ENCODE results near the gene TRAK2.

The TRAK2 gene

DNA sequence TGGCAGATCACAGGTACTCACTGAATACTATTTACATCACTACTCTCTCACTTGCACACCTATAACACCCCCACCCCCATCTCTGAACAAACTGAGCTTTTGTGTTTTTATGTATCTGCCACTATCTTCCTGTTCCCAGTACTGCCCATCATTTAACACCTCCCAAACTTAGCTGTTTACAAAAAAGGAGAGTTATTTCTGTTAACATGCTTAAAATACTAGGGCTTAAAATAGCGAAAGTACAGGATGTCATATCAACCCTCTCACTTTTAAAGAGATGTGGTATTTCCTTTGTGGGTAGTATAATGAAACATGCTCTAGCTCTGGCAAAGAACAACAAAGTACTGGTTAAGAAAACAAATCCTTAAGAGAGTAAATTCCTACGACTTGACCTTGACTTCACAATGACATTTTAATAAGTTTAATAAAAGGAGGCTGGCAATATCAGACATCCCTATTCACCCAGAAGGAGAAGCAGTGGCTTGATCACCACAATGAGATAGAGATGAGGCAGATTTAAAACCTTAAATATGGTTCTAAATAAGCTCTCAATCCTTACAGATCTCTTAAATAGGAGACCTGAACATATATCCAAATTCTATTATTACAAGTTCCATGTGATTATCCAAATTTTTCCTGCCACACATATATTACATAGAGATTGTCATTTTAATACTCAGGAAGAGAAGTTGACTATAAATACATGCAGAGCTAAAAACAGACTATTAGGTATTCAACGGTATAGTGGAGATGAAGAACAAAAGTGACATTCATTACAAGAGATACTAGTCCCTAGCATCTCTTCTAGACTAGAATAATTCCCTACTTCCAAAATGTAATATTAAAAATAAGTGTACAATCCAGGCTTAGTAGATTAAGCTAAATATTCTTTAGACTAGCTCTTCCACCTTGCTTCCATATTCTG lies 36.9 kb downstream of the TRAK2 start:
- DNase-seq = no peak
- TF ChIP-seq CTCF (IDR thresholded peaks at IDR 0.05; ENCODE audit: low read depth, low read length, missing control alignments) = no peak
- Histone ChIP-seq H3K27ac (no peak overlapping the region), H3K36me3 (replicated peaks) (no peaks in the 10 kb centered on the region), H3K4me3 (ENCODE audit: low read depth, low read length) (peak overlapping the region; percentile 18), H3K27me3 (replicated peaks) (no peaks in the 10 kb centered on the region)
- in situ Hi-C loops (cut with HindIII; ENCODE audit: low pct_ligation_motif_present, low sequenced_read_pairs) = no loop called here

DNA sequence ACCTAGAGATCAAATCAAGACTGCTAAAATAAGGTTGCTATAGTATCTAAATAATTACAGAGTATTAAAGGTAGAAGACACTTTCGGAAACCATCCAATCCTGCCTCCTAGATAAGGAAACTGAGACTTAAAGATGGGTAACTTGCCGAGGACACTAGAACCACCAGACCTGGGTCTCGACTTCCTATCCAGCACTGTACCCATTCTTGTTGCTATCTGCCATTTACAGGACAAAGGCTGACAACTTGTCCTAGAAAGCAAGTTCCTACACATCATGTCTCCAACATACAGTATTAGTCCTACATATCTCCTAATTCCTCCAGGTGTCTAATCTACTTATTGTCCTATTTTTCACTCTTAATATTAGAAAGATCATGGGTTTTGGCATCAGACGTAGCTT lies 37.7 kb downstream of the TRAK2 start:
- no peak overlapping the region for H3K27ac ChIP-seq
- no peak for DNase-seq

GRCh38 chr2:201413143-201413542 lies 38.1 kb downstream of the TRAK2 start:
- Histone ChIP-seq H3K36me3 (replicated peaks) (no peaks in the 10 kb centered on the region), H3K27me3 (replicated peaks) (no peaks in the 10 kb centered on the region), H3K27ac (no peak overlapping the region), H3K4me3 (ENCODE audit: low read depth, low read length) (no peak overlapping the region)
- DNase-seq = no peak
- no peak for TF ChIP-seq CTCF (IDR thresholded peaks at IDR 0.05; ENCODE audit: low read depth, low read length, missing control alignments)
- in situ Hi-C loops (cut with HindIII; ENCODE audit: low pct_ligation_motif_present, low sequenced_read_pairs) = no loop called here

More for the DNA sequence above, 37.7 kb downstream of the TRAK2 start:
- H3K4me3 ChIP-seq (ENCODE audit: low read depth, low read length) = no peak overlapping the region
- no peak for TF ChIP-seq CTCF (IDR thresholded peaks at IDR 0.05; ENCODE audit: low read depth, low read length, missing control alignments)
- in situ Hi-C loops (cut with HindIII; ENCODE audit: low pct_ligation_motif_present, low sequenced_read_pairs) = no loop called here
- no peaks in the 10 kb centered on the region for H3K27me3 ChIP-seq (replicated peaks)
- no peaks in the 10 kb centered on the region for H3K36me3 ChIP-seq (replicated peaks)

- no peak overlapping the region for H3K27ac ChIP-seq
These were observed 39.8 kb downstream of the TRAK2 start for GRCh38 chr2:201411421-201411820.

DNA sequence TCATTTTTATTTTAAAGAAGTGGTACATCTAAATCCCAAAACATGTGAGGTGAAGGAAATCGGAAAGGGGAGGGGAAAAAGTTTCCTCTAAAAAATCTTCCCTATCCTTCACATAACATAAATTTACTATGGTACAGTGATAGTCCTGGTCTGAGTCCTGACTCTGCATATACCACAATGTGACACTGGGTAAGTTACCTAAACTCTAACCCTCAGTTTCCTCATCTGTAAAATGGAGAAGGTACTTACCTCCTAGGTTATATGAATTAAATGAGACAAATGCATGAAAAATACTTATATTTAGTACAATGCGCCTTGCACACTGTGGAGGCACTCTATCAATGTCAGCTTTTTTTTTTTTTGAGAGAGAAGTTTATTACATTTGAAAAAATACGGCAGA lies 42.3 kb downstream of the TRAK2 start:
- in situ Hi-C loops (cut with HindIII; ENCODE audit: low pct_ligation_motif_present, low sequenced_read_pairs) = no loop called here
- no peak for TF ChIP-seq CTCF (IDR thresholded peaks at IDR 0.05; ENCODE audit: low read depth, low read length, missing control alignments)
- no peak overlapping the region for H3K27ac ChIP-seq
- DNase-seq = no peak
- H3K27me3 ChIP-seq (replicated peaks) = no peaks in the 10 kb centered on the region
- no peak overlapping the region for H3K4me3 ChIP-seq (ENCODE audit: low read depth, low read length)
- H3K36me3 ChIP-seq (replicated peaks) = peaks cover 2% of the 10 kb centered on the region

More at GRCh38 chr2:201411421-201411820, 39.8 kb downstream of the TRAK2 start:
- DNase-seq = no peak
- in situ Hi-C loops (cut with HindIII; ENCODE audit: low pct_ligation_motif_present, low sequenced_read_pairs) = no loop called here
- Histone ChIP-seq H3K36me3 (replicated peaks) (no peaks in the 10 kb centered on the region), H3K27me3 (replicated peaks) (no peaks in the 10 kb centered on the region), H3K4me3 (ENCODE audit: low read depth, low read length) (no peak overlapping the region)
- TF ChIP-seq CTCF (IDR thresholded peaks at IDR 0.05; ENCODE audit: low read depth, low read length, missing control alignments) = no peak

Measured in brain microvascular endothelial cell (primary cell).